Mesodermal cell (in vitro differentiated cells): ENCODE data around the gene CAMKK2.

Source experiments
- H3K27ac ChIP-seq: 2 replicates; pipeline ENCODE4 v1.7.0; 2013; ENCODE audit warnings: mild to moderate bottlenecking, low read depth, low read length, moderate library complexity; ENCODE audit not compliant: severe bottlenecking
- H3K36me3 ChIP-seq: 2 replicates; pipeline ENCODE4 v1.7.1; 2013; ENCODE audit warnings: mild to moderate bottlenecking, low read length, moderate library complexity; ENCODE audit not compliant: control insufficient read depth, insufficient read depth
- H3K4me1 ChIP-seq: one replicate; pipeline ENCODE4 v1.7.1; 2013; ENCODE audit warnings: mild to moderate bottlenecking, low read length; ENCODE audit not compliant: insufficient read depth, control insufficient read depth, poor library complexity, severe bottlenecking
- H3K4me3 ChIP-seq: 2 replicates; pipeline ENCODE4 v1.7.0; 2013; ENCODE audit warnings: low read length, control low read depth, mild to moderate bottlenecking; ENCODE audit not compliant: insufficient read depth, poor library complexity, severe bottlenecking; ENCODE audit errors: extremely low read depth
- H3K9me3 ChIP-seq: 2 replicates; pipeline ENCODE4 v1.7.1; 2013; ENCODE audit warnings: mild to moderate bottlenecking, low read length, moderate library complexity; ENCODE audit not compliant: control insufficient read depth
- WGBS, 2 experiments: methylation state at CpG; one replicate each; pipeline ENCODE4 v1.1.5; 2013; ENCODE audit warnings: missing lambda C conversion rate in 2 of 2; ENCODE audit not compliant: insufficient coverage in 2 of 2; 5-methylcytosine and 5-hydroxymethylcytosine counted together

Gene CAMKK2

DNA sequence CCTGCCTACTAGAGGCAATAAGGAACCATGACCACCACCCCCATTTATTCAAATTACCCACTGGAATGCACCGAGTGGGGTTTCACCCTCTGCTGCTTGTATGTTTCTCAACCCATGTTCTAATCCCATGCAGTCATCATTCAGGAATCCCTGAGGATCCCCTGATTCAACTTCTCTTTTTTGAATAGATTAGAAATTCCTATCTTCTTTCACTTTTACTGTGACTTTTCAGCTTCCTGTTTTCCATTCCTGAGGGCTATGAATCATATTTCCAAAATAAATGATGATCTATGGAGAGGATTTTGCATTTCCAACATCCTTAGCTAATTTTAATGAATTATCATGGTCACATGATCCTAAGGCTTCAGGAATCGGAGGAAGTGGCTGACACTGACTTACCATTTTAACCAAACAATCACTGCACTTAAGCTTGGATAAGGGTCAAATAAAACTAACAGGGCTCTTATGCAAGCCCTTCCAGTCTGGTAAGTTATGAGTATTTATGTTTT is 105.9 kb downstream of the CAMKK2 start:
- Histone ChIP-seq H3K9me3 (no peaks in the 10 kb centered on the region), H3K4me1 (peaks cover 5% of the 10 kb centered on the region), H3K36me3 (no peaks in the 10 kb centered on the region), H3K27ac (no peak overlapping the region), H3K4me3 (no peak overlapping the region)
- WGBS, 2 experiments: 57 to 80% methylated on average over 1 to 2 of the region's 2 CpGs

DNA sequence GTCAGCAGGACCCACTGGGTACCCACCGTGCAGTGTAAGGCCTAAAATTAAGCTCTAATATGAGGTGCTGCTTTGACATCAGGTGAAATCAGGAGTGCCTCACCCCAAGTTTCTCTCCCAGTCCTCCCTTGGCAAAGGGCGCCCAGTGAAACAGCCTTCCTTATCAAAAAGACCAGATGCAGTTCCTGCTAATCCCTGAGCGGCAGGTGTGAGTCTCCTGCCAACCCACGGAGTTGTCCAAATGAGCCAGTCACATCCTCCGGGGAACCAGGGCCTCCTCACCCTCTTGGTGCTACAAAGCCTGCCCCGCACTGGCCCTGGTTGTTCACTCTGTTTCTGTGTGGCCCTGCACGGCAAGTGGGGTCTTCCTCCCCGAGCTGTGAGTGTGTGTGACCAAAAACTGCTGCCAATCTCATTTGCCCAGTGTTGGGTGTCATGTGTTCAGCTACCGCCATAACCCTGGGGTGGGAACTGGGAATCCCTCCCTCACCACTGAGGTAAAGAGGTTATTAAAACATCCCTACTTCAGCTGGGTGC is 106.8 kb downstream of the CAMKK2 start:
- Histone ChIP-seq H3K4me1 (peaks cover 5% of the 10 kb centered on the region), H3K27ac (no peak overlapping the region), H3K4me3 (no peak overlapping the region), H3K36me3 (no peaks in the 10 kb centered on the region), H3K9me3 (no peaks in the 10 kb centered on the region)
- WGBS, 2 experiments: 93% methylated on average over 8 of the region's 9 CpGs

DNA sequence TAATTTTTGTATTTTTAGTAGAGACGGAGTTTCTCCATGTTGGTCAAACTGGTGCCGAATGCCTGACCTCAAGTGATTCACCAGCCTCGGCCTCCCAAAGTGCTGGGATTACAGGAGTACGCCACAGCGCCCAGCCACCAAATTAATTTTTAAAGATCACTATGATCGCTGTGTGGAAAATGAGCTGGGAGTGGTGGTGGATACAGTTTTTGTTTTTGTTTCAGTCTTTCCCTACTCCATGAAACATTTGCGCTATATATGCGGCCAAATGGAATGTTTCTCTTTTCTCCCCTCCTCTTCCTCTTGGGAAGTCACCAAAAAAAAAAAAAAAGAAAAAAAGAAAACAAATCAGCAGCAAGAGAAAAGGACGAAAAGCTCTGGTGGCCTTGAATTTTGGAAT is 107.4 kb downstream of the CAMKK2 start:
- WGBS, 2 experiments: 81 to 86% methylated on average over 4 of the region's 9 CpGs
- H3K36me3 ChIP-seq: no peaks in the 10 kb centered on the region
- no peaks in the 10 kb centered on the region for H3K9me3 ChIP-seq
- H3K27ac ChIP-seq: no peak overlapping the region
- H3K4me3 ChIP-seq: no peak overlapping the region
- H3K4me1 ChIP-seq: peaks cover 5% of the 10 kb centered on the region

DNA sequence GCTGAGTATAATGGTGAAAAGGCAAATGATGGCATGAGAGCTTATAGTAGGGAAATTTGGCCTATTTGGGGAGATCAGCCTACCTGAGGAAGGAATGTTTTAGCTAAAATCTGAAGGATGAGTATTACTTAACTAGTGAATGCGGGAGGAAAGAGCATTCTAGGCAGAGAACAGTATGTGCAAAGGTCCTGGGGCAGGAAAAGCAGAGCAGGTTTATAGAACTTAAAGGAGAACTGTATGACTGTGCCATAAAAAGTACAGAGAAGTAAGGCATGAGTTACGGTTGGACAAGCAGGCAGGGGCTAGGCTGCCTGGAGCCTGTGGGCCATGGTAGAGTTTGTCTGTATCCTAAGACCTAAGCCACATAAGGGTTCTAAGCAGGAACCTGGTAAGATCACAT is 108.3 kb downstream of the CAMKK2 start:
- Histone ChIP-seq H3K4me3 (no peak overlapping the region), H3K4me1 (peaks cover 5% of the 10 kb centered on the region), H3K27ac (no peak overlapping the region), H3K36me3 (no peaks in the 10 kb centered on the region), H3K9me3 (no peaks in the 10 kb centered on the region)
- WGBS, 2 experiments: 93 to 97% methylated on average over 1 to 2 of the region's 2 CpGs
